AML-193 (cell line): ENCODE measurements around the gene SPATA45.

ENCODE experiments used
- DNase-seq, 2 experiments: peaks; one replicate each; lab custom pipeline; 2025; lab: John Stamatoyannopoulos, UW

The SPATA45 gene

GRCh38 chr1:212828395-212828794 lies 19.1 kb downstream of the SPATA45 start:
- DNase-seq = no peak

DNA sequence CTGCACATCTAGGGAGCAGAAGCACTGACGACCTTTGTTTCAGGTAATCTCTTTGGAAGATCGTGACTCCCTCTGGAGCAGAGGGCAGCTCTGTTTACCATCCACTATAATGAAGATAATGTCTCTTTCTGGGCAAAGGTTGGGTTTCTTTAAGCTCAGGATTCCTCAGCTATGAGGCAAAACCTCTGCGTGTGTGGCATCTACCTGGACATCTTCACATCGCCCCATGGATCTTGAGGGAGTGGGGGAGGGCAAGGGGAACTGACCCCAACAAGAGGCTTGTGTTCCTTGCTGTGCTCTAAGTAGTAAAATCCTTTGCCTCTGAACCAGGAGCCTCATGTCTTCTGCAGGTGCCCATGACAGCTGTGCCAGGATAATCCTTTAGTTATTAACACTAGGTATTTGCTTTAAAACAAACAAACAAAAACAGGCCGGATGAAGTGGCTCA lies 19.6 kb downstream of the SPATA45 start:
- no peak for DNase-seq

DNA sequence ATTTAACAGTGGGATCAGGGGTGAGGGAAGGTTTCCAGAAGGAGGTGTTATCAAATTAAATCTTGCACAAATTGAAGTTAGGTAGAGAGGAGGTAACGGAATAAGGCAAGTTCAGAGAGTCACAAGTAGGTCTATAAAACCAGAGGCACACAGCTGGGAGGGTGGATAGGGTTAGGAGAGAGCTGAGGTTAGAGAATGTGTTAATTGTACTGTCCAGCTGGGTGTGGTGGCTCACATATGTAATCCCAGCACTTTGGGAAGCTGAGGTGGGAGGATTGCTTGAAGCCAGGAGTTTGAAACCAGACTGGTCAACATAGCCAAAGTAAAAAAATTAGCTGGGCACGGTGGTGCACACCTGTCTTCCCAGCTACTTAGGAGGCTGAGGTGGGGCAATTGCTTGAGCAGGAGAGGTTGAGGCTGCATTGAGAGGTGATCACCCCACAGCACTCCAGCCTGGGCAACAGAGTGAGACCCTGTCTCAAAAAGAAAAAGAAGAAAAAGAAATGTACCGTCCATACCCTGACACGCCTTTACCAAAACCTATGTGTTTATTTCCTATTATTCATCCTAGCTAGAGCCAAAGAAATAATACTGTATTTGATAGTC lies 20.2 kb downstream of the SPATA45 start:
- no peak for DNase-seq

DNA sequence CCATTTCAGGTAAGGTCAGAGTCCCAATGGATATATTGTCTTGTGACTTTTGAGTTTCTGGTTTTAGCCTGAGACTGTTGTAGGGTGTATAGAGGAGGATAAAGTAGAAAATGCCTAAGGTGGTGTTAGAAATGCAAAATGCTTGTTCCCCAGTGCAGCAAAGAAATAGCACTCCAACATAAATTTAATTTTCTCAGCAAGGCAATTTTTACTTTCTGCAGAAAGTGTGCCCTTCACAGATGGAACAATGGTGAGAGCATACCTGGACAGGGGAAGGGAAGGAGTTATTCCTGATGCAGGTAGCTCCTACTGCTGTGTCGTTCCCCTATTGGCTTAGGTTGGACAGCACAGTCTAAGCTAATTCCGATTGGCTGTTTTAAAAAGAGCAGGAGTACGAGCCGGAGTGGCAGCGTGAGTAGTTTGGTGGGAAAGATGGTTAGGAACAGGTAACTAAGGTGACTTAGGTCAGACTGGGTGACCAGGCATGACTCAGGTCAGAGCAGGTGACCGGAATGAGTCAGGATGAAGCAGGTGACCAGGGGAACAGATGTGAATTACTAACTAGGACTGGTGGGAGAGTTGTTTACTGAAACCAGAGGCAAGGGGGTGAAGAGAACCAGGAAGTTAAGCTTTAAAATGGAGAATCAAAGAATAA lies 21.5 kb downstream of the SPATA45 start:
- no peak for DNase-seq

DNA sequence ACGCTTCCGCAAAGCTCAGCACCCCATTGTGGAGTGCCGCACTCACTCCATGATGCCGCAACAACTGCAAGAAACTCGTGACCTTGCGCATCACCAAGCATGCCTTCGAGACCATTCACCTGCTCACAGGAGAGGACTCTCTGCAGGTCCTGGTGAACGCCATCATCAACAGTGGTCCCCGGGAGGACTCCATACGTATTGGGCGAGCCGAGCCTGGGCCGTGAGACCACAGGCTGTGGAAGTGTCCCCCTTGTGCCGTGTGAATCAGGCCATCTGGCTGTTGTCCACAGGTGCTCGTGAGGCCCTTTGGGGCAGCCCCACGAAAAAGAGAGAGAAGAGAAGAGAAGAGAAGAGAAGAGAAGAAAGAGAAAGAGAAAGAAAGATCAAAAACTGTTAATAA lies 23.2 kb downstream of the SPATA45 start:
- no peak for DNase-seq

DNA sequence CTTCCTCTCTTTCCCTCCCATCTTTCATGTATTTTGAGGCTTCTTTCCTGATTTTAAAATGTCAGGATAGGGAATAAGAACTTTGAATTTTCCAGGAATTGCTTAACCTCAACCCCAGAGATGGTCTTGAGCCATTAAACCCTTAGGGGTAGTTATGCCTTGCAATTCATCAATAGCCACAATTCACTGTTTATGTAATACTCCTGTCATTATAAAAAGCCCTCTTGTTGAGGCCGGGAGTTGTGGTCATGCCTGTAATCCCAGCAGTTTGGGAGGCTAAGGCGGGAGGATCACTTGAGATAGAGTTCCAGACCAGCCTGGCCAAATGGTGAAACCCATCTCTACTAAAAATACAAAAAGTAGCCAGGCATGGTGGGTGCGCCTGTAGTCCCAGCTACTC lies 24.5 kb downstream of the SPATA45 start:
- DNase-seq = no peak

- DNase-seq = no peak
Observed at GRCh38 chr1:212820969-212821368, 26.5 kb downstream of the SPATA45 start.

DNA sequence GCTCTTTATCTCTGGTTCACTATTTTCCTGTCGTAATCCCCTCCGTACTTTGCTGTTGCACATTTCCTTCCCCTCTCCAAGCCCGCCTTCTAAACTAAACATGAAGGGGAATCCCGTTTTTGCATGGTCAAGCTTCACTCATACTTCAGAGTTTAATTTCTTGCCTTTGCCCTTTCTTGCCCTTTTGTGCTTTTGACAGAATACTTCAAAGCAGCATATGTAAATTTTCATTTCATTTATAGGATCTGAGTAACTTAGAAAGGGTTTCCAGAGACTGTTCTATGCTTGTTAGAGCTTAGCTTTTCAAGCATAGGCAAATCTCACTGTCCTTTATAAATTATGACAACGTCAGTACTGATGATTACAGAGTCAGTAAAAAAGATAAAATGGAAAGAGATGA lies 27.7 kb downstream of the SPATA45 start:
- DNase-seq = peak; percentile 57 to 59

- DNase-seq = no peak
Observed at GRCh38 chr1:212816567-212817278, 30.7 kb downstream of the SPATA45 start.

GRCh38 chr1:212814537-212815334 lies 32.7 kb downstream of the SPATA45 start:
- DNase-seq = peak; percentile 14 to 29

DNA sequence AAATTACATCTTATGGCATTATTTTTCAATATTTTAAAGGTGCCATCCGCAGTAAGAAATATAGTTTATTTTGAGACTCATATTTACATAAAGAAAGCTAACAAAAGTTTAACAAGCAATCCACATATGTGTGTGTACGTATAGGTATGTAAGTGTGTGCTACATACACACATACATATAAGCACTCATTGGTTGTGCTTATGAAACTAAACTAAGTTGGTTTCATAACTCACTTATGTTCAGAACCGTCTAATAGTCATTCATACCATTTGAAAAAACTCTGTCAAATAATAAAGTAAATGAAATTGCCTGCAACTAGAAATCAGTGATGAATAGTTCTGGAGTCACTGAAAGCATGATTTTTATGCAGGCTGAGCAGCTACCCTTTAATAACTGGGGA lies 41.7 kb downstream of the SPATA45 start:
- DNase-seq = no peak

DNA sequence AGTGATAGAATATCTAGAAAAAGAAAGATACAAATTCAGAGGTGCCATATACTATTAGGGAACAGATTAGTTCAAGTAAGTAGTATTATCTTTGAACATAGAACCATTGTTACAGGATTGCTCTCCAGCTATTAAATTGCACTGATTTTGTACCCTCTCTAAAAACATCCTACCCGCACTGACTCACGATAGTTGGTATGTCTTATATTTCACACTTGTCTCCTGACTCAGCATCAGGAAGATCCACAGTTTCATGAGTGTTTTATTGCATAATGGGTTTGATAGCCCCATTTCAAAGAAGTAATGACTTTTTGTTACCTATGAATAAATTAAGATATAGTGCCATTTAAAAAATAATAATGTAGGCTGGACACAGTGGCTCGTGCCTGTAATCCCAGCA lies 49.8 kb downstream of the SPATA45 start:
- DNase-seq = no peak

- DNase-seq = peak; percentile 93 to 94
Observed at GRCh38 chr1:212794561-212795014, 52.9 kb downstream of the SPATA45 start.

DNA sequence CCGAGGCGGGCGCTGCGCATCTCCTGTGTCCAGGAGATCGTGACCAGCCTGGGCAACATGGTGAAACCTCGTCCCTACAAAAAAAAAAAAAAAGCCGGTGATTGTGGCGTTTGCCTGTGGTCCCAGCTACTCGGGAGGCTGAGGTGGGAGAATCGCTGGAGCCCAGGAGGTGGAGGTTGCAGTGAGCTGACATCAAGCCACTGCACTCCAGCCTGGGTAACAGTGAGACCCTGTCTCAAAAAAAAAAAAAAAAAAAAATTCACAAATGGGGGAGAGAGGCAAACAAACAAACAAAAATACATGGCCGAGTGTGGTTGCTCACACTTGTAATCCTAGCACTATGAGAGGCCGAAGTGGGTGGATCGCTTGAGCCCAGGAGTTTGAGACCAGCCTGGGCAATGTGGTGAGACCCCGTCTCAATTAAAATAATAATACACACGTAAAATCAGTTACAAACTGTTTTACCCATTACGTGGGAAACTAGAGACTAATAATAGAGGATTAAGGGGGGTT lies 55.0 kb downstream of the SPATA45 start:
- no peak for DNase-seq

- DNase-seq = peak; percentile 69 to 76
Observed at GRCh38 chr1:212791676-212792395, 55.6 kb downstream of the SPATA45 start, which contains the start of the genes NSL1 and TATDN3. Gene NSL1, minus strand, starts transcription at chr1:212791777. Its CDS starts 14 bp downstream, at chr1:212791763. Gene TATDN3, plus strand, starts transcription at chr1:212791894. Its CDS starts 28 bp downstream, at chr1:212791922.

DNA sequence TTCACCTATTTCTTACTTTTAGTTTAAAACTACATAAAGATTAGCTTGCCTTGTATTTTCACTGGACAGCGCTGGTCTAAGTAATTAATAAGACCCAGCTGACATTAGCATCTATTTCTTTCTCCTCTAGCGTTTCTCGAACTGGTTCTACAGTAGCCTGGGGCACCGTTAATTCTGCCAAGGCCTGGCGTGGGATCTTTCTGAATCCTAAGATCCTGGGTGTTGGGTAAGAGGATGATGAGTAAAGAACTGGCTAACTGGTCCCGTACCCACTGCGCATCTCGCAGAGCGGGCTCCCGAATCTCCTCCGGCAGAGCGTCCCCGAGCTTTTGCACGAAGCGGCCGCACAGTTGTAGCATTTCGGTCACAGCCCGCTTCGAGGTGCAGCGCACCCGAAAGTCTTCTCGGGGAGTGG lies 56.2 kb downstream of the SPATA45 start:
- peak; percentile 68 to 73 for DNase-seq

DNA sequence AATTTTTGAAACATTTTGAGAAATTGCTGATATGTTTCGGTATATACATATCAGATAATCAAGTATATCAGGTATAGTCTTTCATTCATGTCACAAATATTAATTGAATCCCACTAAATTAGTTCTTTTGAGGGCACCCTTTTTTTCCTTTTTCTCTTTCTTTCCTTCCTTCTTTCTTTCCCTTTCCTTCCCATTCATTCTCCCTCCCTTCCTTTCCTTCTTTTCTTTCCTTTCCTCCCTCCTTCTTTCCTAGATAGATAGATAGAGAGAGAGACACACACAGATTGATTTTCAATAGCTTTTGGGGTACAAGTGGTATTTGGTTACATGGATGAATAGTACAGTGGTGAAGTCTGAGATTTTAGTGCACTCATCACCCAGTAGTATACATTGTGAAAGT lies 61.6 kb downstream of the SPATA45 start:
- no peak for DNase-seq

GRCh38 chr1:212783976-212784375 lies 63.5 kb downstream of the SPATA45 start:
- DNase-seq = no peak

GRCh38 chr1:212782422-212783154 lies 64.9 kb downstream of the SPATA45 start:
- DNase-seq = peak in 1 of 2 experiments; percentile 23

GRCh38 chr1:212781225-212781624 lies 66.2 kb downstream of the SPATA45 start:
- DNase-seq = no peak
